H7 (cell line): Measurements from ENCODE around the gene PPARD. TPM values are rescaled to one million over a fixed set of nuclear protein-coding genes. Genes with fewer than 3 reads are reported as not detected.

Experiments
- DNase-seq: peaks from one replicate; pipeline ENCODE4 v3.0.0; 2012
- H3K27me3 ChIP-seq: 2 replicates; pipeline ENCODE4 v1.6.0; 2011; ENCODE audit warnings: mild to moderate bottlenecking, low read length; ENCODE audit not compliant: control insufficient read depth, insufficient read depth
- H3K36me3 ChIP-seq: replicated peaks from 2 replicates; pipeline ENCODE4 v1.5.1; 2011; ENCODE audit warnings: low read length; ENCODE audit not compliant: control insufficient read depth, insufficient read depth
- H3K4me3 ChIP-seq: 2 replicates; pipeline ENCODE4 v1.5.1; 2011; ENCODE audit warnings: low read depth, mild to moderate bottlenecking, control low read depth, low read length, moderate library complexity; ENCODE audit not compliant: insufficient read depth
- total RNA-seq: library from RNA; depleted of rRNA; stranded (reverse); fragments of >200 nt; shearing (Covaris generic); gene quantifications from 2 replicates; pipeline ENCODE4 v1.2.3, GENCODE V29; 2014

PPARD gene
- total RNA-seq, 1 experiment from 2014 or later: 3.2 TPM

DNA sequence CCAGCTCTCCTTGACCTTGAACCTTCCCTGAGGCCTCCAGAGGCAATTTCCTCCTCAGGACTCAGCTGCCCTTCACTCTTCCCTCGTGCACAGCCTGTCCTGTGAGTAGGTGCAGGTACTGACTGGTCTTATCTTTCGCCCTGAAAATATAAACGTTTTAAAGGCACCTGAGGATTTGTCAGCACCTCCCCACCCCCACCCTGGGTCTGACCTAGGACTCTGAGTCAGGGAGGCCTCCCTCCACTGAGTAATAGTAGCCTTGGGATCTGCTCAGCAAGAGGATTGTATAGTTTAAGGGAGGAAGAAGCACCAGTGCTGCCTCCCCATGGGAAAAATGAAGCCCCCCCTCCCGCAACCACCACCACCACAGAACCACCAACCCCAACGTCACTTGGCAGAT lies 54.6 kb downstream of the PPARD start:
- Histone ChIP-seq H3K36me3 (no peaks in the 10 kb centered on the region), H3K27me3 (no peaks in the 10 kb centered on the region), H3K4me3 (no peak overlapping the region)
- DNase-seq: no peak

DNA sequence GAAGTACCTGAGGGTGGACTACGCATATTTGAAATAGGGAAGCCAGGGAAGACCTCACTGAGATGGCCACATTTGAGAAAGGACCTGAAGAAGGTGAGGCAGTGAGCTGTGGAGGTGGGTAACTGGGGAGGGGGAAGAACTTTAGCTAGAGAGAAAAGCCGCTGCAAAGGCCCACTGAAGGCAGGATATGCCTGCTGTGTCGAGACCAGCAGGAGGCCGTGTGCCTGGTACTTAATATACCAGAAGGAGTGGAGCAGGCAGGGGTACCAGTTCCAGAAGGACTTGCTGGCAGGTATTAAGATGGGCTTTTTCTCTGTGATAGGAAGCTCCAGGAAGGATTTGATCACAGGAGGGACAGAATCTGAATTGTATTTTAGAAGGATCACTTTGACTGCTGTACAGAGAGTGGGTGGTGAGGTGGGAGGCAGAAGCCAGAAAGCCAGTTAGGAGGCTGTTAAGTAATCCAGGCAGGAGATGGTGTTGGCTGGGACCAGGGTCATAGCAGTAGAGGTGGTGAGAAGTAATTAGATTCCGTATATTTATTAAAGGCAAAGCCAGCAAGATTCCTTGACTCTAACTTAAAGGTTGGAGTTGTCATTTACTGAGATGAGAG lies 55.6 kb downstream of the PPARD start:
- Histone ChIP-seq H3K36me3 (no peaks in the 10 kb centered on the region), H3K27me3 (no peaks in the 10 kb centered on the region), H3K4me3 (no peak overlapping the region)
- peak; percentile 64 for DNase-seq

- no peak for DNase-seq
- Histone ChIP-seq H3K4me3 (no peak overlapping the region), H3K36me3 (no peaks in the 10 kb centered on the region), H3K27me3 (no peaks in the 10 kb centered on the region)
Observed at GRCh38 chr6:35398526-35398925, 56.2 kb downstream of the PPARD start.

GRCh38 chr6:35400111-35400510 lies 57.8 kb downstream of the PPARD start:
- Histone ChIP-seq H3K36me3 (no peaks in the 10 kb centered on the region), H3K4me3 (no peak overlapping the region), H3K27me3 (no peaks in the 10 kb centered on the region)
- DNase-seq: no peak

DNA sequence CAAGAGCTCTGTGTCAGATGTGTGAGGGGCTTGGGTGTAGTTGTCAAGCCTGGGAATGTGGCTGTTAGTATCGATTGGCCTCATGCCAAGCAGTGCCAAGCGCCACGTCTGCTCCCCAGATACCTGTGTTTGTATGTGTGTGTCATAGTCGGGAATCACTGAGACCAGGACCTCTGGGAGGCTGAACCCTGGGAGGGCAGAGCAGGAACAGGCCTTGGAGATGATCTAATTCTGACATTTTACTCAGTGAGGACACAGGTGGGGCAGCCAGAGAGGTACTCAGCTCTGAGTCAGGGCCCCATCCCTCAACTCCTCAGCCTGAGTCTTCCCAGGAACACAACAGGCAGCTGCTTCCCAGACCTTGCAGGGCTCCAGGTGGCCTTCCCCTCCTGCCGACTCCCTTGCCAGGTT lies 58.5 kb downstream of the PPARD start:
- no peak overlapping the region for H3K4me3 ChIP-seq
- no peaks in the 10 kb centered on the region for H3K36me3 ChIP-seq
- DNase-seq: no peak
- no peaks in the 10 kb centered on the region for H3K27me3 ChIP-seq

DNA sequence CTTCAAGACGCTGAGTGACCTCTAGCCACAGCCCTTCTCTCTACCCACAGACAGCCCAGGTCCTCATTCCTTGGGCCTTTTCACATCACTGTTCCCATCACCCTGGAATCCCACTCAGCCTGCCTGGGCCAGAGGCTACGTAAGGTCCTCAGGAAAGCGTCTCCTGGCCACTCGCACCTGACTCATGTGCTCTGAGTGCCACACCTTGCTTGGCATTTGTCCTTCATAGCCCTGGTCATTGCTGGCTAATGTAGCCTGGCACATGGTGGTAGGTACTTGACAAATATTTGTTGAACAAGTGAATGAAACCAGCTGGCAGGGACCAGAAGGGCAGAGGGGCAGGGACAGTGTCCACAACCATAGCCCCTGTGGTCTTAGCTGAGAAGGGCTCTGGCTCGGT lies 59.2 kb downstream of the PPARD start:
- Histone ChIP-seq H3K36me3 (no peaks in the 10 kb centered on the region), H3K27me3 (no peaks in the 10 kb centered on the region), H3K4me3 (no peak overlapping the region)
- no peak for DNase-seq

DNA sequence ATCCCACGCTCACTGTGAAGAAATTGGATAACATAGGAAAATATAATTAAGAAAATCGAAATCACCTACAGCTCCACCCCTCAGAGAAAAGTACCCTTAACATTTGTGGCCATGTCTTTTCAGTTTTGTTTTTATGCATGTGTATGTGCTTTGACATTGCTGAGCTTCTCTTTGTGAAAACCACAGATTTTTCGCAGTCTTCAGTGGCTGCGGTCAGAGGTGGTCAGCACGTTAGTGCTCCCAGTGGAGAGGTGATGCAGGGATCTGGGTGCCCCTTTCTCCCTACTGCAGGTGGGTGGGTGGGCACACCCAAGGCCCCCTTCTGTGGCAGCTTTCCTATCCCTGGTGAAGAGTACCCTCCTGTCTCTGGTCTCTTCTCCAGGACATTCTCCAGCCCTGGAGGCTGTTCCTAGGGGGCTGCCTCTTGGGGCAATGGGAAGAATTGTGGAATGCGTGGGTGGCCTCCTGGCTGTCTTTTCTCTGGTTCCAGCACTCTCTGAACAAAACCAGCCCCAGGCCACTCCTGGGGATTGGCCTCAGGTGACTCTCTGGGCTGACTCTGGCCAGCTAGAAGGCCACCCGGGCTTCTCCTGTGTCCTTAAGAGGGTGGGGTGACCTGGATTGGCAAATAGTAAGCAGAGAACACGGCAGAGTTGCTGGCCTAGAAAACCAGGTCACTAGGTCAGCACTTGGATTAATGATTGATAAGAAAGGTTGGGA lies 59.9 kb downstream of the PPARD start:
- no peaks in the 10 kb centered on the region for H3K36me3 ChIP-seq
- H3K27me3 ChIP-seq: no peaks in the 10 kb centered on the region
- H3K4me3 ChIP-seq: no peak overlapping the region
- no peak for DNase-seq

- Histone ChIP-seq H3K4me3 (no peak overlapping the region), H3K36me3 (no peaks in the 10 kb centered on the region), H3K27me3 (no peaks in the 10 kb centered on the region)
- DNase-seq: no peak
Observed at GRCh38 chr6:35402856-35403191, 60.5 kb downstream of the PPARD start.

GRCh38 chr6:35403544-35404442 lies 61.4 kb downstream of the PPARD start:
- no peak overlapping the region for H3K4me3 ChIP-seq
- H3K27me3 ChIP-seq: no peaks in the 10 kb centered on the region
- no peak for DNase-seq
- H3K36me3 ChIP-seq: no peaks in the 10 kb centered on the region

GRCh38 chr6:35406711-35407485 lies 64.5 kb downstream of the PPARD start:
- H3K4me3 ChIP-seq: no peak overlapping the region
- no peaks in the 10 kb centered on the region for H3K36me3 ChIP-seq
- no peak for DNase-seq
- no peaks in the 10 kb centered on the region for H3K27me3 ChIP-seq

GRCh38 chr6:35409245-35409644 lies 66.9 kb downstream of the PPARD start:
- no peaks in the 10 kb centered on the region for H3K27me3 ChIP-seq
- no peak for DNase-seq
- H3K4me3 ChIP-seq: no peak overlapping the region
- H3K36me3 ChIP-seq: no peaks in the 10 kb centered on the region

DNA sequence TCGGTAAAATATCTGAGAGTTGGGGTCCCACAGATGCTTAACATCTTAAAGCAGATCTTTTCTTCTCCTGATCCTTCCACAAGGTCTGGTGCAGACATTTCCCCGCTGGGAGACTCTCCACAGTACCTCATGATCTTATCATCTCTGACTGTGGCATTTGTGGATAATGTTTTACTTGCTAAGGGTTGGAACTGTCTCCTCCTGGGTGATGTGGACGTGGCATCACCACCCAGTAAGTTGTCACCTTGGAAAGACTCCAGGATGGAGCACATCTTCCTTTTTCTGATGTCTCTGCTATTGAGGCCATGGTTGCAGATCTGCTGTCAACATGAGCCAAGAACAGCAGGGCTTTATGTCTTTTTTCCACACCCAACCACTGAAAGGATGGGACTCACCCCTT lies 67.8 kb downstream of the PPARD start:
- no peak for DNase-seq
- no peaks in the 10 kb centered on the region for H3K27me3 ChIP-seq
- H3K36me3 ChIP-seq: no peaks in the 10 kb centered on the region
- H3K4me3 ChIP-seq: no peak overlapping the region

- Histone ChIP-seq H3K4me3 (no peak overlapping the region), H3K27me3 (no peaks in the 10 kb centered on the region)
- no peak for DNase-seq
Observed at GRCh38 chr6:35411066-35411465, 68.7 kb downstream of the PPARD start.

GRCh38 chr6:35412102-35412501 lies 69.7 kb downstream of the PPARD start:
- H3K36me3 ChIP-seq: no peaks in the 10 kb centered on the region
- no peak for DNase-seq
- H3K4me3 ChIP-seq: no peak overlapping the region
- no peaks in the 10 kb centered on the region for H3K27me3 ChIP-seq

More at GRCh38 chr6:35411066-35411465, 68.7 kb downstream of the PPARD start:
- no peaks in the 10 kb centered on the region for H3K36me3 ChIP-seq
